Astrocyte (in vitro differentiated cells and primary cell): ENCODE results near the gene MRPL12. TPM values are rescaled to one million over a fixed set of nuclear protein-coding genes. Genes with fewer than 3 reads are reported as not detected.

ENCODE experiments used
- DNase-seq: peaks from one replicate; pipeline ENCODE4 v3.0.0-alpha.2; 2010; ENCODE audit warnings: low read depth
- FAIRE-seq: peaks from 2 replicates; lab custom pipeline; 2011; peaks lifted over from hg19 to GRCh38; lab: Jason Lieb, UNC
- H2AFZ ChIP-seq: 2 replicates; pipeline ENCODE4 v1.6.0; 2012; ENCODE audit warnings: low read depth, low read length, inconsistent platforms
- H3K27ac ChIP-seq: 2 replicates; pipeline ENCODE4 v1.5.1; 2011; ENCODE audit warnings: low read depth, low read length, inconsistent platforms
- H3K27me3 ChIP-seq: 2 replicates; pipeline ENCODE4 v1.6.0; 2011; ENCODE audit warnings: low read length, inconsistent platforms; ENCODE audit not compliant: insufficient read depth
- H3K36me3 ChIP-seq: 2 replicates; pipeline ENCODE4 v1.5.1; 2011; ENCODE audit warnings: low read length, inconsistent platforms; ENCODE audit not compliant: insufficient read depth
- H3K4me1 ChIP-seq: 2 replicates; pipeline ENCODE4 v1.5.1; 2011; ENCODE audit warnings: low read length, inconsistent platforms; ENCODE audit not compliant: insufficient read depth
- H3K4me2 ChIP-seq: 2 replicates; pipeline ENCODE4 v1.6.0; 2012; ENCODE audit warnings: low read length, inconsistent platforms
- H3K4me3 ChIP-seq: 2 replicates; pipeline ENCODE4 v1.5.1; 2011; ENCODE audit warnings: low read depth, mild to moderate bottlenecking, low read length, inconsistent platforms; ENCODE audit not compliant: insufficient read depth
- H3K79me2 ChIP-seq: 2 replicates; pipeline ENCODE4 v1.6.0; 2012; ENCODE audit warnings: mild to moderate bottlenecking, low read length, inconsistent platforms; ENCODE audit not compliant: insufficient read depth
- H3K9ac ChIP-seq: 2 replicates; pipeline ENCODE4 v1.6.0; 2012; ENCODE audit warnings: mild to moderate bottlenecking, low read length, inconsistent platforms
- H3K9me3 ChIP-seq: 2 replicates; pipeline ENCODE4 v1.5.1; 2012; ENCODE audit warnings: low read depth, mild to moderate bottlenecking, low read length, inconsistent platforms; ENCODE audit not compliant: insufficient read depth
- H4K20me1 ChIP-seq: 2 replicates; pipeline ENCODE4 v1.6.0; 2012; ENCODE audit warnings: low read length, inconsistent platforms; ENCODE audit not compliant: insufficient read depth
- H3K27ac Mint-ChIP-seq: one replicate; pipeline ENCODE4 v1.8.0; 2021; ENCODE audit warnings: mild to moderate bottlenecking, mixed read lengths; ENCODE audit not compliant: unreplicated experiment
- H3K27me3 Mint-ChIP-seq: one replicate; pipeline ENCODE4 v1.8.0; 2021; ENCODE audit warnings: low read depth, mixed read lengths; ENCODE audit not compliant: unreplicated experiment
- H3K36me3 Mint-ChIP-seq: one replicate; pipeline ENCODE4 v1.8.0; 2021; ENCODE audit warnings: low read depth, mixed read lengths; ENCODE audit not compliant: unreplicated experiment
- H3K4me1 Mint-ChIP-seq: one replicate; pipeline ENCODE4 v1.8.0; 2021; ENCODE audit warnings: low read depth, mixed read lengths; ENCODE audit not compliant: unreplicated experiment
- H3K4me3 Mint-ChIP-seq: one replicate; pipeline ENCODE4 v1.8.0; 2021; ENCODE audit warnings: mild to moderate bottlenecking, moderate library complexity, mixed read lengths; ENCODE audit not compliant: unreplicated experiment
- H3K9me3 Mint-ChIP-seq: one replicate; pipeline ENCODE4 v1.8.0; 2021; ENCODE audit warnings: mild to moderate bottlenecking, mixed read lengths; ENCODE audit not compliant: unreplicated experiment
- EZH2 ChIP-seq: IDR thresholded peaks from 2 replicates; pipeline ENCODE4 v1.6.1; 2012; ENCODE audit warnings: mild to moderate bottlenecking, low read length, inconsistent platforms; ENCODE audit not compliant: insufficient read depth
- total RNA-seq: library from RNA; stranded (reverse); gene quantifications from 2 replicates; pipeline ENCODE4 v1.2.1, GENCODE V29; 2021
- TF ChIP-seq, protein P1 (sequence below): IDR thresholded peaks from 2 replicates; pipeline ENCODE4 v1.5.1; 2011; ENCODE audit warnings: low read depth, mild to moderate bottlenecking, inconsistent platforms, low read length, moderate library complexity; ENCODE audit not compliant: insufficient read depth

MRPL12 gene
- total RNA-seq, 1 donor from 2014 or later = 69.9 TPM

DNA sequence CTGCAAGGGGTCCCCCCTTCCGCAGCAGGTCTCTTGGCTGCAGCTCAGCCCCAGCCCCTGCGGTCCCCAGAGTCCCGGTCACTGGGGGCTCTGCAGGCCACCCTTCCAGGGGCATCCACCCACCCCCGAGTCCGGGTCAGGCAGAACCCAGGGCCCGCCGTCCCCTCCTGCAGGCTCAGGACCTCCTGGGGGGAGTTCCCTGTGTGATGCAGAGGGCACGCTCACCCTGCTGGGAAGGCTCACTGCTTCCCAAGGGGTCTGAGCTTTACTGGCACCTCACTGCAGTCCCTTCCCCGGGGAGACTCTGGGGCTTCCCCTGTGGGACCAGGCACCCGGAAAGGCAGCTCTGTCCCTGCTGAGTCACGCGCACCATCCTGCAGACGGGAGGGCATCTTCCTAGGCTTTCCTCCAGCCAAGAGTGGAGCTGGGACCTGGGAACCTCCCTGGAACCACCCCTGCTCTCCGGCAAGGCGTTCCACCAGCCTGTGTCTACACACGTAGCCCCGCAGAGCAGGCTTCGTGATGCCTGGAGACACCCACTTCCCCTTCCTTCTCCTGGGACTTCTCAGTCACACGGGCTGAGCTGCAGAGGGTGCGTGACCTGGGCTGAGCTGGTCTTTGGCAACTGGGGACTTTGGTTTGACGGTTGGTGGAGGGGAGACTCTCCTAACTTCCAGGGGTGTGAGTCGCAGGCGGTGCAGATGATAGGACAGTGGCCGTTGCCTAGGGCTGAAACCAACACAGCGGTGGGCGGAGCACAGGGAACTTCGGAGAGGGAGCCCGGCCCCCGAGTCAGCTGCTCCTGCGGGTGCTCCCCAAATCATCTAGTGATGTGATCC lies 32.3 kb downstream of the MRPL12 start:
- H3K4me3 Mint-ChIP-seq = no peak overlapping the region
- no peak overlapping the region for H3K4me3 ChIP-seq

DNA sequence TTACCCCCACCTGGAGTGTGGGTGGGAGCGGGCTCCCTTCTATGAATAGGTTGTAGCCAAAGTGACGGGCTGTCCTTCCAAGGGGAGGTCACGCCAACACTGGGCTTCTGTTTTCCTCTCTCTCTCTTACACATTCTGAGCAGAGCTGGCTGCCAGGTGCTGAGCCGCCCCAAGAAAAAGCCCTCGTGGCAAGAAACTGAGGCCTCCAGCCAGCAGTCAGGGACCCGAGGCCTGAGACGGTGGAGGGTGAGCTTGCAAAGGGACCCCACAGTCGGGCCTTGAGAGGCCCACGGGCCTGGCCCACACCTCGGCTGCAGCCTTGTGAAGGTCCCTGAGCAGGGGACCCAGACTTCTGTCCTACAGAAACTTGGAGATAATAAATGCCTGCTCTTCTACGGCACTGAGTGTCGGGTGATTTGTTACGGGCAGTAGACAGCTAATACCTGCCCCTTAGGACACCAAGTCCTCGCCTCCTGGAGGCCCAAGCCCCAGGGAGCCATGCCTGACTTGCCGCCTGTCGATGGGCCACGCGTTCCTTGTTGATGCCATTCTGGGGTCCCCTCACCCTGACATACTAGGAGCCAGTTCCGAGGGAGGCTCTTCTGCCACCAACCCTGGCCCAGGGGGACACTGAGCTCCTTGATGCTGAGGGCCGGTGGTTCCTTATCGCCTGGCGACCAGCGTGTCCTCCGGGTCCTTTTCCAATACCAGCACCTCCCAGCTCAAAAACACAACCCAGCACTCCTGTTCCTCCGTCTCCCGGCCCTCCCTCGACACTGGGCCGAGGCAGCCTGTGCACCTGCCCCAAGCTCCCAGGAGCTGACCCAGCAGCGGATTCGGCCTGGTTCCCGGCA lies 35.0 kb downstream of the MRPL12 start:
- no peak overlapping the region for H3K4me2 ChIP-seq
- no peak overlapping the region for H3K27ac ChIP-seq
- TF ChIP-seq, protein P1, sequence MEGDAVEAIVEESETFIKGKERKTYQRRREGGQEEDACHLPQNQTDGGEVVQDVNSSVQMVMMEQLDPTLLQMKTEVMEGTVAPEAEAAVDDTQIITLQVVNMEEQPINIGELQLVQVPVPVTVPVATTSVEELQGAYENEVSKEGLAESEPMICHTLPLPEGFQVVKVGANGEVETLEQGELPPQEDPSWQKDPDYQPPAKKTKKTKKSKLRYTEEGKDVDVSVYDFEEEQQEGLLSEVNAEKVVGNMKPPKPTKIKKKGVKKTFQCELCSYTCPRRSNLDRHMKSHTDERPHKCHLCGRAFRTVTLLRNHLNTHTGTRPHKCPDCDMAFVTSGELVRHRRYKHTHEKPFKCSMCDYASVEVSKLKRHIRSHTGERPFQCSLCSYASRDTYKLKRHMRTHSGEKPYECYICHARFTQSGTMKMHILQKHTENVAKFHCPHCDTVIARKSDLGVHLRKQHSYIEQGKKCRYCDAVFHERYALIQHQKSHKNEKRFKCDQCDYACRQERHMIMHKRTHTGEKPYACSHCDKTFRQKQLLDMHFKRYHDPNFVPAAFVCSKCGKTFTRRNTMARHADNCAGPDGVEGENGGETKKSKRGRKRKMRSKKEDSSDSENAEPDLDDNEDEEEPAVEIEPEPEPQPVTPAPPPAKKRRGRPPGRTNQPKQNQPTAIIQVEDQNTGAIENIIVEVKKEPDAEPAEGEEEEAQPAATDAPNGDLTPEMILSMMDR = no peak
- no peak for TF ChIP-seq EZH2
- H3K9me3 Mint-ChIP-seq = no peaks in the 10 kb centered on the region
- H3K4me1 Mint-ChIP-seq = peaks cover 3% of the 10 kb centered on the region
- FAIRE-seq (no peak), DNase-seq (no peak)
- H3K36me3 ChIP-seq = no peaks in the 10 kb centered on the region
- peaks cover 3% of the 10 kb centered on the region for H3K27me3 ChIP-seq
- H3K4me3 Mint-ChIP-seq = no peak overlapping the region
- H3K79me2 ChIP-seq = no peaks in the 10 kb centered on the region
- no peaks in the 10 kb centered on the region for H4K20me1 ChIP-seq
- no peak overlapping the region for H3K9ac ChIP-seq
- no peaks in the 10 kb centered on the region for H3K36me3 Mint-ChIP-seq
- H3K27ac Mint-ChIP-seq = no peak overlapping the region
- H3K4me1 ChIP-seq = no peaks in the 10 kb centered on the region
- H3K27me3 Mint-ChIP-seq = peaks cover 14% of the 10 kb centered on the region
- no peak overlapping the region for H3K4me3 ChIP-seq
- H3K9me3 ChIP-seq = no peaks in the 10 kb centered on the region
- H2AFZ ChIP-seq = no peak overlapping the region

More for the DNA sequence above, 32.3 kb downstream of the MRPL12 start:
- Histone ChIP-seq H3K4me2 (peak overlapping the region; percentile 40), H3K27me3 (peaks cover 12% of the 10 kb centered on the region), H3K27ac (no peak overlapping the region), H3K4me1 (peaks cover 3% of the 10 kb centered on the region), H3K9me3 (no peaks in the 10 kb centered on the region), H4K20me1 (no peaks in the 10 kb centered on the region), H3K9ac (no peak overlapping the region), H2AFZ (peak overlapping the region; percentile 51), H3K36me3 (no peaks in the 10 kb centered on the region), H3K79me2 (no peaks in the 10 kb centered on the region)
- Mint-ChIP-seq H3K27ac (no peak overlapping the region), H3K36me3 (no peaks in the 10 kb centered on the region), H3K4me1 (peaks cover 3% of the 10 kb centered on the region), H3K9me3 (no peaks in the 10 kb centered on the region), H3K27me3 (peaks cover 19% of the 10 kb centered on the region)
- TF ChIP-seq, protein P1 = no peak
- TF ChIP-seq EZH2 = no peak
- FAIRE-seq (no peak), DNase-seq (no peak)
